HepG2 (cell line): Measurements from ENCODE around the gene SNX27. TPM values are rescaled to one million over a fixed set of nuclear protein-coding genes. Genes with fewer than 3 reads are reported as not detected.

Experiments used
- ATAC-seq: fragments of 200-7000 bp; cut with Tn5 transposase; 3 replicates; pipeline ENCODE4 v1.9.1; 2020; ENCODE audit warnings: mild to moderate bottlenecking, moderate library complexity
- BruUV-seq: library from RNA; stranded (reverse); fragments of 400-500 nt; replicated peaks from 2 replicates; lab custom pipeline; 2021; lab: Mats Ljungman, UMichigan
- CTCF ChIA-PET: fragments of 300-600 bp; formaldehyde crosslinking; extraction: SDS; loops from one replicate; lab custom pipeline; 2021; ENCODE audit warnings: low total read pairs, inconsistent platforms, low intra/inter-chr PET ratio; lab: Yijun Ruan, JAX
- POLR2A ChIA-PET: fragments of 350-600 bp; sonication (Branson Sonifier 250); formaldehyde crosslinking; loops from one replicate; lab custom pipeline; 2020; ENCODE audit warnings: antibody characterized with exemption, inconsistent platforms; lab: Yijun Ruan, JAX
- DNase-seq: peaks from one replicate; pipeline ENCODE4 v3.0.0-alpha.2; 2015; ENCODE audit warnings: low spot score
- FAIRE-seq: peaks from 3 replicates; lab custom pipeline; 2011; peaks lifted over from hg19 to GRCh38; lab: Jason Lieb, UNC
- H2AFZ ChIP-seq: one replicate; pipeline ENCODE4 v1.6.1; 2011; ENCODE audit warnings: low read length, inconsistent platforms
- H3K27ac ChIP-seq: fragments of 300-600 bp; 3 replicates; pipeline ENCODE4 v1.8.0; 2011; ENCODE audit warnings: mixed run types, mild to moderate bottlenecking, mixed read lengths, low read length, inconsistent platforms; ENCODE audit not compliant: insufficient read depth; ENCODE audit errors: extremely low read length
- H3K27me3 ChIP-seq, 2 experiments: fragments of 200-600 bp in 1 of 2; 2 replicates in 1 of 2; 3 replicates in 1 of 2; pipeline versions ENCODE4 v1.6.0 to v1.8.0; 2011; ENCODE audit warnings: low read length in 2 of 2, mild to moderate bottlenecking in 2 of 2, moderate library complexity in 2 of 2, inconsistent platforms in 1 of 2; ENCODE audit not compliant: insufficient read depth in 2 of 2, control insufficient read depth in 1 of 2
- H3K36me3 ChIP-seq, 2 experiments: fragments of 200-600 bp in 1 of 2; replicated peaks in 1 of 2; 2 replicates in 1 of 2; 3 replicates in 1 of 2; pipeline versions ENCODE4 v1.5.1 to v1.8.0; 2011; ENCODE audit warnings: low read length in 2 of 2, inconsistent platforms in 1 of 2; ENCODE audit not compliant: insufficient read depth in 2 of 2, control insufficient read depth in 1 of 2
- H3K4me1 ChIP-seq: 2 replicates; pipeline ENCODE4 v1.5.1; 2012; ENCODE audit warnings: low read length, inconsistent platforms; ENCODE audit not compliant: insufficient read depth
- H3K4me2 ChIP-seq: 2 replicates; pipeline ENCODE4 v1.6.0; 2011; ENCODE audit warnings: low read depth, low read length, inconsistent platforms
- H3K4me3 ChIP-seq, 3 experiments: fragments of 200-600 bp in 1 of 3; sonication (generic), shearing (Covaris generic) in 1 of 3; replicated peaks in 1 of 3; 2 replicates each; pipeline ENCODE4 v1.5.1; 2011 to 2016; ENCODE audit warnings: low read length in 3 of 3, inconsistent platforms in 2 of 3, low read depth in 2 of 3, mild to moderate bottlenecking in 2 of 3, control low read depth in 1 of 3, mixed read lengths in 1 of 3; ENCODE audit not compliant: insufficient read depth in 1 of 3
- H3K79me2 ChIP-seq: one replicate; pipeline ENCODE4 v1.6.1; 2011; ENCODE audit warnings: low read length, inconsistent platforms; ENCODE audit not compliant: insufficient read depth
- H3K9ac ChIP-seq: 2 replicates; pipeline ENCODE4 v1.6.0; 2011; ENCODE audit warnings: mild to moderate bottlenecking, low read depth, low read length, inconsistent platforms; ENCODE audit not compliant: insufficient read depth
- H3K9me3 ChIP-seq: 2 replicates; pipeline ENCODE4 v1.5.1; 2012; ENCODE audit warnings: mild to moderate bottlenecking, low read length
- H4K20me1 ChIP-seq: 2 replicates; pipeline ENCODE4 v1.6.0; 2011; ENCODE audit warnings: inconsistent platforms, mild to moderate bottlenecking, low read length, moderate library complexity; ENCODE audit not compliant: insufficient read depth
- FLYWCH1 ChIP-seq: sonication (generic); formaldehyde crosslinking; IDR thresholded peaks from 2 replicates; pipeline ENCODE4 v1.8.1; 2023; ENCODE audit warnings: mild to moderate bottlenecking, missing genetic modification reagents
- HNF4A ChIP-seq: sonication (generic); formaldehyde crosslinking; IDR thresholded peaks from 2 replicates; pipeline ENCODE4 v1.4.0; 2020; ENCODE audit warnings: missing genetic modification reagents
- KDM2A ChIP-seq: sonication (generic); formaldehyde crosslinking; IDR thresholded peaks from 2 replicates; pipeline ENCODE4 v1.4.0; 2020; ENCODE audit warnings: low read depth, missing genetic modification reagents, borderline replicate concordance
- KLF16 ChIP-seq, 2 experiments: sonication (generic) in 1 of 2; formaldehyde crosslinking in 1 of 2; IDR thresholded peaks; 2 replicates each; pipeline versions ENCODE4 v1.6.1 to v1.8.0; 2016 to 2023; ENCODE audit warnings: missing genetic modification reagents in 2 of 2, missing compliant biosample characterization in 1 of 2
- REL ChIP-seq: sonication (generic); formaldehyde crosslinking; conservative IDR thresholded peaks from 2 replicates; pipeline ENCODE4 v1.8.0; 2022; ENCODE audit warnings: mild to moderate bottlenecking, missing genetic modification reagents, moderate library complexity
- THAP11 ChIP-seq: IDR thresholded peaks from 2 replicates; pipeline ENCODE4 v1.6.1; 2016; ENCODE audit warnings: missing biosample characterization, missing genetic modification reagents
- ZBTB3 ChIP-seq: sonication (generic); formaldehyde crosslinking; IDR thresholded peaks from 2 replicates; pipeline ENCODE4 v1.4.0; 2020; ENCODE audit warnings: low read depth, mild to moderate bottlenecking, moderate library complexity, missing genetic modification reagents, borderline replicate concordance
- ZNF138 ChIP-seq: sonication (generic); formaldehyde crosslinking; IDR thresholded peaks from 2 replicates; pipeline ENCODE4 v1.5.0; 2020; ENCODE audit warnings: mild to moderate bottlenecking, low read depth, missing genetic modification reagents
- ZZZ3 ChIP-seq: sonication (generic); formaldehyde crosslinking; IDR thresholded peaks from 2 replicates; pipeline ENCODE4 v1.4.0; 2020; ENCODE audit warnings: missing genetic modification reagents, mild to moderate bottlenecking, borderline replicate concordance
- WGBS: methylation state at CpG from one replicate; pipeline ENCODE4 v1.1.6; 2017; ENCODE audit warnings: low lambda C conversion rate; 5-methylcytosine and 5-hydroxymethylcytosine counted together
- in situ Hi-C: cut with HindIII; loops from 2 replicates; pipeline ENCODE4 v1.10.0; 2017; ENCODE audit warnings: low pct_unique_long_range_greater_than_20kb; ENCODE audit not compliant: extremely low pct_ligation_motif_present
- intact Hi-C: fragments of 100-400 bp; cut with micrococcal nuclease; formaldehyde crosslinking; loops from one replicate; pipeline ENCODE4 v1.10.0; 2022; ENCODE audit not compliant: unreplicated experiment
- polyA plus RNA-seq, 8 experiments: library from polyadenylated mRNA; depleted of rRNA in 3 of 8; stranded (reverse) in 7 of 8; unstranded in 1 of 8; fragments of >200 nt; fragmentation: Illumina TruSeq in 4 of 8; extraction: Trizol in 4 of 8; gene quantifications; 2 replicates each; pipeline versions ENCODE4 v1.2.1 to v1.2.3, GENCODE V29; 2011 to 2016; ENCODE audit warnings: low read depth in 4 of 8, missing spikeins in 1 of 8, mixed read lengths in 1 of 8; ENCODE audit not compliant: insufficient read depth in 1 of 8
- total RNA-seq, 5 experiments: library from RNA; depleted of rRNA; stranded (reverse); fragments of >200 nt; fragmentation: Illumina TruSeq; extraction: Trizol; gene quantifications; 2 replicates each; pipeline ENCODE4 v1.2.3, GENCODE V29; 2016; ENCODE audit warnings: low read depth in 1 of 5
- TF ChIP-seq, protein P1 (sequence below): sonication (generic); formaldehyde crosslinking; IDR thresholded peaks from 2 replicates; pipeline ENCODE4 v1.8.1; 2022; ENCODE audit warnings: low read depth, mild to moderate bottlenecking, missing genetic modification reagents
- TF ChIP-seq, protein P2 (sequence below), 2 experiments: sonication (generic) in 1 of 2; formaldehyde crosslinking in 1 of 2; IDR thresholded peaks; 2 replicates each; pipeline versions ENCODE4 v1.6.1 to v1.9.0; 2014 to 2022; ENCODE audit warnings: antibody characterized with exemption in 1 of 2, borderline replicate concordance in 1 of 2, inconsistent platforms in 1 of 2, low read depth in 1 of 2, missing genetic modification reagents in 1 of 2
- TF ChIP-seq, protein P3 (sequence below): sonication (generic); formaldehyde crosslinking; IDR thresholded peaks from 2 replicates; pipeline ENCODE4 v1.4.0; 2020; ENCODE audit warnings: missing genetic modification reagents, borderline replicate concordance

Gene SNX27
- total and polyA plus RNA-seq, 2 of the 13 experiments (the other 11 are each of a cell fraction or from before 2014, with no cell fraction given), result 14.4 to 17.8 TPM

DNA sequence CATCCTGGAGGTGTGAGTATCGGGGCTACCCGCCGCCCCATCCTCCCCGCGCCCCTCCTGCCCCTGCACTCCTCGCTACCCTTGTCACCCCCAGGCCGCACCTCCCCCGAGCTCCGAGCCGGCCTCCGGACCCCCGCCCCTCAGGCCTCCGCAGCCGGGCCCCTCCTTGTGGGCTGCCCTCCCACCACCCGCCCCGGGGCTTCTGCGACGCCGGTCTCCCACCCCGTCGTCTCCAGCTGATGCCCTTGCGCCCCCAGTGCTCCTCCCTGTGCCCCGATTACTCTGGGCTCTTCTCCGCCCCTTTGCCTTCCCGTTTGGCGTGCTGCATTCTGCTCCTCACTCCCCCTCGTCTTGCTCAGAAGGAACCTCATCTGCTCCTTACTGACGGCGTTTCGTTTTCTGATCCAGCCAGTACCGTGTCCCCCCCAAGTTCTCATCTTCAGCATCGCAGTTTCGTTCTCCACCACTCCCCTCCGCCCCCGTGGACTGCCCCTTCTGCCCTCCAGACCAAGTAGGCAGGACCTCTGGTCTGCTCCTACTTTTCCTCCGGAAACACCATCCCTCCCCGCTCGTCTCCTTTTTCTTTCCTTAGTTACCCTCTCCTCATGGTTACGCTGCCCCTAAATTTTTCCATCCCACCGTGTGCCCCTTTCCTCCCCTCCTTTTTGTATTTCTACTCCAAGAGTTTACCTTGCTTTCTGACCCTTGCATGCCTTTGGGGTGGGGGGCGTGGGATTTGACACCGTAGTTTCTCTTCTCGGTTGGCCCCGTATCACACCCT is 841 bp downstream of the SNX27 start:
- peaks cover 61% of the 10 kb centered on the region for H3K4me1 ChIP-seq
- no peak overlapping the region for H2AFZ ChIP-seq
- BruUV-seq, result no TSS peak
- H3K36me3 ChIP-seq, result no peaks in the 10 kb centered on the region
- in situ Hi-C loops (no loop called here), intact Hi-C loops (no loop called here)
- POLR2A ChIA-PET, result interaction anchor here (0.8 to 2.2 kb wide), 7 partner anchors 8 to 219 kb away, joined by 3 to 16 read pairs (median 5); partner anchors contain the start of genes RORC and TUFT1
- peak overlapping the region; percentile 82 for H3K9ac ChIP-seq
- H3K27me3 ChIP-seq, result no peaks in the 10 kb centered on the region
- ATAC-seq (peak; percentile 26), DNase-seq (no peak), FAIRE-seq (no peak)
- CTCF ChIA-PET, result no interaction called here
- no peaks in the 10 kb centered on the region for H3K9me3 ChIP-seq
- H3K4me2 ChIP-seq, result peak overlapping the region; percentile 80
- peak overlapping the region; percentile 74 for H3K27ac ChIP-seq
- no peaks in the 10 kb centered on the region for H4K20me1 ChIP-seq
- peak overlapping the region; percentile 86 to 99 (median 91) for H3K4me3 ChIP-seq
- 12% methylated on average over 34 of the region's 44 CpGs for WGBS
- H3K79me2 ChIP-seq, result peaks cover 25% of the 10 kb centered on the region
- TF ChIP-seq, protein P1, sequence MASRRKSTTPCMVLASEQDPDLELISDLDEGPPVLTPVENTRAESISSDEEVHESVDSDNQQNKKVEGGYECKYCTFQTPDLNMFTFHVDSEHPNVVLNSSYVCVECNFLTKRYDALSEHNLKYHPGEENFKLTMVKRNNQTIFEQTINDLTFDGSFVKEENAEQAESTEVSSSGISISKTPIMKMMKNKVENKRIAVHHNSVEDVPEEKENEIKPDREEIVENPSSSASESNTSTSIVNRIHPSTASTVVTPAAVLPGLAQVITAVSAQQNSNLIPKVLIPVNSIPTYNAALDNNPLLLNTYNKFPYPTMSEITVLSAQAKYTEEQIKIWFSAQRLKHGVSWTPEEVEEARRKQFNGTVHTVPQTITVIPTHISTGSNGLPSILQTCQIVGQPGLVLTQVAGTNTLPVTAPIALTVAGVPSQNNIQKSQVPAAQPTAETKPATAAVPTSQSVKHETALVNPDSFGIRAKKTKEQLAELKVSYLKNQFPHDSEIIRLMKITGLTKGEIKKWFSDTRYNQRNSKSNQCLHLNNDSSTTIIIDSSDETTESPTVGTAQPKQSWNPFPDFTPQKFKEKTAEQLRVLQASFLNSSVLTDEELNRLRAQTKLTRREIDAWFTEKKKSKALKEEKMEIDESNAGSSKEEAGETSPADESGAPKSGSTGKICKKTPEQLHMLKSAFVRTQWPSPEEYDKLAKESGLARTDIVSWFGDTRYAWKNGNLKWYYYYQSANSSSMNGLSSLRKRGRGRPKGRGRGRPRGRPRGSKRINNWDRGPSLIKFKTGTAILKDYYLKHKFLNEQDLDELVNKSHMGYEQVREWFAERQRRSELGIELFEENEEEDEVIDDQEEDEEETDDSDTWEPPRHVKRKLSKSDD (CRISPR knock-in tag), result no peak
- TF ChIP-seq ZZZ3 (CRISPR knock-in tag), result no peak
- TF ChIP-seq THAP11 (CRISPR knock-in tag), result no peak
- TF ChIP-seq ZNF138 (CRISPR knock-in tag), result 0 out of 2 replicates have a peak, but pooled peaks have one; percentile 4
- TF ChIP-seq KLF16 (CRISPR knock-in tag; IDR thresholded peaks at IDR 0.05), result no peak
- TF ChIP-seq, protein P2, sequence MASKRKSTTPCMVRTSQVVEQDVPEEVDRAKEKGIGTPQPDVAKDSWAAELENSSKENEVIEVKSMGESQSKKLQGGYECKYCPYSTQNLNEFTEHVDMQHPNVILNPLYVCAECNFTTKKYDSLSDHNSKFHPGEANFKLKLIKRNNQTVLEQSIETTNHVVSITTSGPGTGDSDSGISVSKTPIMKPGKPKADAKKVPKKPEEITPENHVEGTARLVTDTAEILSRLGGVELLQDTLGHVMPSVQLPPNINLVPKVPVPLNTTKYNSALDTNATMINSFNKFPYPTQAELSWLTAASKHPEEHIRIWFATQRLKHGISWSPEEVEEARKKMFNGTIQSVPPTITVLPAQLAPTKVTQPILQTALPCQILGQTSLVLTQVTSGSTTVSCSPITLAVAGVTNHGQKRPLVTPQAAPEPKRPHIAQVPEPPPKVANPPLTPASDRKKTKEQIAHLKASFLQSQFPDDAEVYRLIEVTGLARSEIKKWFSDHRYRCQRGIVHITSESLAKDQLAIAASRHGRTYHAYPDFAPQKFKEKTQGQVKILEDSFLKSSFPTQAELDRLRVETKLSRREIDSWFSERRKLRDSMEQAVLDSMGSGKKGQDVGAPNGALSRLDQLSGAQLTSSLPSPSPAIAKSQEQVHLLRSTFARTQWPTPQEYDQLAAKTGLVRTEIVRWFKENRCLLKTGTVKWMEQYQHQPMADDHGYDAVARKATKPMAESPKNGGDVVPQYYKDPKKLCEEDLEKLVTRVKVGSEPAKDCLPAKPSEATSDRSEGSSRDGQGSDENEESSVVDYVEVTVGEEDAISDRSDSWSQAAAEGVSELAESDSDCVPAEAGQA (IDR thresholded peaks at IDR 0.05; ENCODE audit: low read depth), result no peak
- TF ChIP-seq, protein P2 (CRISPR knock-in tag; IDR thresholded peaks at IDR 0.05; ENCODE audit: borderline replicate concordance), result no peak
- TF ChIP-seq, protein P3, sequence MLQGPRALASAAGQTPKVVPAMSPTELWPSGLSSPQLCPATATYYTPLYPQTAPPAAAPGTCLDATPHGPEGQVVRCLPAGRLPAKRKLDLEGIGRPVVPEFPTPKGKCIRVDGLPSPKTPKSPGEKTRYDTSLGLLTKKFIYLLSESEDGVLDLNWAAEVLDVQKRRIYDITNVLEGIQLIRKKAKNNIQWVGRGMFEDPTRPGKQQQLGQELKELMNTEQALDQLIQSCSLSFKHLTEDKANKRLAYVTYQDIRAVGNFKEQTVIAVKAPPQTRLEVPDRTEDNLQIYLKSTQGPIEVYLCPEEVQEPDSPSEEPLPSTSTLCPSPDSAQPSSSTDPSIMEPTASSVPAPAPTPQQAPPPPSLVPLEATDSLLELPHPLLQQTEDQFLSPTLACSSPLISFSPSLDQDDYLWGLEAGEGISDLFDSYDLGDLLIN, result no peak
- 0 out of 2 replicates have a peak, but pooled peaks have one; percentile 10 for TF ChIP-seq REL (CRISPR knock-in tag)
- 0 out of 2 replicates have a peak, but pooled peaks have one; percentile 16 for TF ChIP-seq ZBTB3
- TF ChIP-seq HNF4A (CRISPR knock-in tag), result no peak
- TF ChIP-seq FLYWCH1 (CRISPR knock-in tag), result no peak
- TF ChIP-seq KDM2A (CRISPR knock-in tag), result no peak
